Stimulated activated CD8-positive, alpha-beta memory T cell treated with anti-CD3 and anti-CD28 coated beads, Interleukin-12 subunit alpha, Interleukin-12 subunit beta, amount 100 ng/mL, for 4 hours (primary cell): ENCODE measurements around the gene OR2T6.
"Not testable (repeated sequence)": the region's sequence is repeated elsewhere in the genome, so short reads cannot be mapped to it uniquely, and the experiment has no call there.

ENCODE experiments used
- DNase-seq: peaks from one replicate; pipeline ENCODE4 v3.0.0-alpha.2; 2020; ENCODE audit warnings: low read depth

OR2T6 gene

DNA sequence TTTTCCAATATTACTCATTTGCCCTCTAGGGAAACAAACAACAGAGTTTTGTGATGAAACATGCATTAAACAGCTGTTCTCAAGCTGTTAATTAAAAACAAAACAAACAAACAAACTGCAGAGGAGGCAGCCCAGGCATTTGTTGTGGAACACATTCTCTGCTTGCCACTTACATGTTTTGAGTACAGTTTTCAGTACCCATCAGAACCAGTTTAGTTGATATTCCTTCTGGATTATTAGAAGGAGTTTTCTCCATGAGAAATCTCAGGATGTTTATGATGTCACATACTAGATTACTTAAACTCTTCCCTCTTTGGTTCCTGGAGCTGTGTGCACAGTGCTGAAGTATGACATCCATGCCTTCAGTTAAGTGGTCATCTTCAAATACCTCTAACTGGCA, at the start of gene OR2T6:
Gene OR2T6, plus strand, starts transcription at position 301 of the 400 bp plus-strand sequence. CDS start 11,863 bp downstream, outside the sequence.
- DNase-seq: no peak

DNA sequence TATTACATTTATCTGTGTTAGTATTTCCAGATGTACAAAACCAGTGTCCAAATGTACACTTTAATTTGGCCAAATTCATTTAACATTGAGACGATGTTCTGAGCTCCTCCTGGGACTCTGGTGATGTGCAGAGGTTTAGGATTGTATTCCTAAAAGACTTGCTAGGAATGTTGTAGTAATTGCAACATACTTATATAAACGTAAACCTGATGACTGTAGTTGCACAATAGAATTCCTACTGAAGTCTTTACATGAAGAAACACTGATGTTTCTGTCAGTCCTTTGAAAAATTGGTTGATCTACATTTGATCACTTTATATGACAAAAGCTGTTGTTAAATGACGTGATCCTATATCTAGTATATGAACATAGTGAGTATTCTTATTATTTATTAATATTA, 32.1 kb upstream of the OR2T6 start:
- DNase-seq: no peak

- no peak for DNase-seq
Measured at GRCh38 chr1:248348475-248348874, 27.1 kb upstream of the OR2T6 start, which contains the start of gene OR14C36. Gene OR14C36, plus strand, starts transcription at chr1:248348775. Its CDS starts 0 bp downstream, at chr1:248348775.

DNA sequence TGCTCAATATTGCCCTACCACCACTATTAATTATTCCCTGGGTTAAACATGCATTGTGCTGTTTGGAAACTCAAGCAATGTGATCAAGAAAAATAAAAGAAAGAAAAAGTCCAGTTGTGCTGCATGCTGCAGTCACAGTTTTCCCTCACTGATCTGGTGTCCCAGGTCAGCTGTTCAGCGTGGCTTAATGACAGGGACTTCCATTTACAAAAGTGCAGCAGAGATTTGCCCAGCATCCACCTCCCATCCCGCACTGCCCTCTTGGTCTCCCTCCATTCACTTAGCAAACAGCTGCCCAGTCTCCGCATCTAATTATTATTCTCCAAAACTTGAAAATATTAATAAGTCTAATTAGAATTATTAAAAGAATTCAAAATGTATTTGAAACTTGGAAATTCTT, 16.1 kb upstream of the OR2T6 start:
- no peak for DNase-seq

DNA sequence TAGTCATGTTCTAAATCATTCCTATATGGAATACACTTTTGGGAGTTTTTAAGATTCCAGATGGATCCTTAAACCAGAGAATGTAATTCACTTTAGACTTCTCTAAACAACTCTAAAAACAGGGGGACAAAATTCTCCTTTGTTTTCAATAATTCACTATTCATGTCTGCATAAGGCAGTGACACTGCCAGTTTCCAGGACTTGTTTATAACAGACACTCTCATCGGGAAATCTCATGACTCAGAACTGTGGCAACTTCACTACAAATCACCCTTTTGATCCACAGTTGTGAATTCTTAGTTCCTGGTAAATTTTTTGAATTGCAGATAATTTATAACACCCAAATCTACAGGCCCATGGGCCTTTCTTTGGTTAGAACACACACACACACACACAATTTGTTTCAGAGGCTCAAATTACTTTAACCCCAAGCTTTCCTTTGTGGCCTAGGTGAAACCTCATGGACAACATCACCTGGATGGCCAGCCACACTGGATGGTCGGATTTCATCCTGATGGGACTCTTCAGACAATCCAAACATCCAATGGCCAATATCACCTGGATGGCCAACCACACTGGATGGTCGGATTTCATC, 14.3 kb upstream of the OR2T6 start, which contains the start of gene OR2T4:
Gene OR2T4, plus strand, starts transcription at position 545 of the 595 bp plus-strand sequence. Its CDS starts 0 bp downstream, at position 545.
- no peak for DNase-seq

GRCh38 chr1:248366609-248367008, 8.9 kb upstream of the OR2T6 start:
- no peak for DNase-seq

DNA sequence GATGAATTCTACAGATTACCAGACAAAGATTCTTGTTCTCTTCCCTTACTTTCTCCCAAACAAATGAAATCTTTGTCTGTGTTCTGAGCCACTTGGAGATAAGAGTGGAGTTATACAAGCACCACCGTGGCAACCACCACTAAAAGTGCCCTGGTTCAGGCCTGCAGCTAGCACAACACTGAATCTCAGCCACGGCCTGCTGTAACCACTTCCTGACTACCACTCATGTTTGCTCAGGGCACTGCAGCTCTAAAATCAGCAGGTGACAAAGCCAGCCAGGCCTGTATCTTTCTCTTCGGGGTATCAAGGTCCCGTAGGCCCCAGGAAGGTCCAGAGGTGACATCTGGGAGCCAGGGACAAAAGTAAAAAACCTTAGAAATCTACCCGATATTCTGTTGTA, 3.2 kb upstream of the OR2T6 start:
- DNase-seq: no peak

DNA sequence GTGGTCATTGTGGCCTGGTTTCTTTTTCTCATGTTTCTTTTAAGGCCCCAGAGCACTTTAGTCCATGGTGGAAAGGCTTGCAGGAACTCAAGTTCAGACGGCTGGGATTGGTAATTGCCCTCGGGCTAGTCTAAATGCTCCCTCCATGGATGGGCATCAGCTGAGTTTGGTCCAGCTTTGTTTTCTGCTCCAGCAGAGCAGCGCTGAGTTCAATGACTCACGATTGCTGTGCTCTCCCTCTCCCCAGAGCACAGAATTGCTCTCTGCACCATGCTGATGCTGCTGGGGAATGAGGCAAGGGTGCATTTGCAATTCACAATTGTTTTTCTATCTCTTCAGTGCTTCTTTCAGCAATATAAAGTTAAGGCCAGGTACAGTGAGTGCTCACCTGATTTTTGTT, 1.8 kb upstream of the OR2T6 start:
- no peak for DNase-seq

DNA sequence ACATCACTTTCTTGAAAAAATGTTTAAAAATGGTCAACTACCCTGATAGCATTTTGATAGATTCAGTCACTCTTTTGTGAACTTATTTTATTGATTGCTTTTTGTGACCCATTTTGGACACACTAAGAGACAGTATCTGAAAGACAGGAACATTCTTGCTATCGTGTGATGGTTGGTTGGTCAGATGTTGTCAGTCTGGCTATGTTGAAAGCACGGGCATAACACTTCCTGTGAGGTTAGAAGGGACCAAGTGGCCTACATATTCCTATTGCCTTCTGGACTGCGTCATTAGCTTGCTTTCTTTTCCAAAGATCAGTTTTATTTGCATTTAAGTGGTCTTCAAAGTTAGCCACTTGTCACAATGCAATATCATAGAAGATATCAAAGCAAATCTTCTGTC, 1.4 kb downstream of the OR2T6 start:
- no peak for DNase-seq

DNA sequence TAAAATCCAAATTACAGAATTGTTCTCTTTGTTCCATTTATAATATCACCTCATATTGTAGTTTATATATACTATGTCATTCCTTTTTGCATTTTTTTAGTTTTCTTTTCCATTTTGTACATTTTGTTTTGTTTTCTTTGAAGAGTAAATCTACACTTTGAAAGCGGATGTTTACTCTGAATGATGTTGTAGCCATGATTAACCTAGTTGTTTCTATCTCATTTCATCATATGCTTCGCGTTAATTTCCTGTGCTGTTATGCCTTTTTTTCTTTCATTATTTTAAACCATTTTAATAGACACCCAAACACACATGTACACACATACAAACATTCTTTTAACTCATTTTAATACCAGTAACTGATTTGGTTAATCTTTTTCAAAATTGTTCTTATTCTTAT, 5.3 kb downstream of the OR2T6 start:
- no peak for DNase-seq

DNA sequence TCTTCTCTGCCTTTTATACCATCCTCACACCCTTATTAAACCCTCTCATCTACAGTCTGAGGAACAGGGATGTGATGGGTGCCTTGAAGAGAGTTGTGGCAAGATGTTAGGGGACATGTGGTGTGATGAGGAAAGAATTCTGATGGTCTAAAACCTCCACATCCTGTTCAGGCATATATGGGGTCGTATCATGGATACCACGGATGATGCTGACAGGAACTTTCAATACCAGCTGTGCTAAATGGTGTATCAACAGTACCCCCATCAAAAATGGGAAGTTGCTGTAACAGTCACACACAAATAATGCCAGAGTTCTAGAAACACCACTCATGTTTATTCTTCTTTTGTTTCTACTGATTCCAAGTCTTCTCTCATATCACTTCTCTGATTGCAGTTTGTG, 12.9 kb downstream of the OR2T6 start:
- DNase-seq: no peak

- DNase-seq: no peak
Measured at GRCh38 chr1:248393050-248393449, 17.5 kb downstream of the OR2T6 start.

- no peak for DNase-seq
Measured at GRCh38 chr1:248402748-248403147, 27.2 kb downstream of the OR2T6 start, which contains the start of gene OR2T1. Gene OR2T1, plus strand, starts transcription at chr1:248403048. Its CDS starts 3,100 bp downstream, at chr1:248406148.

- DNase-seq: no peak
Measured at GRCh38 chr1:248404024-248404423, 28.5 kb downstream of the OR2T6 start.

- DNase-seq: no peak
Measured at GRCh38 chr1:248406721-248407692, 31.5 kb downstream of the OR2T6 start.

DNA sequence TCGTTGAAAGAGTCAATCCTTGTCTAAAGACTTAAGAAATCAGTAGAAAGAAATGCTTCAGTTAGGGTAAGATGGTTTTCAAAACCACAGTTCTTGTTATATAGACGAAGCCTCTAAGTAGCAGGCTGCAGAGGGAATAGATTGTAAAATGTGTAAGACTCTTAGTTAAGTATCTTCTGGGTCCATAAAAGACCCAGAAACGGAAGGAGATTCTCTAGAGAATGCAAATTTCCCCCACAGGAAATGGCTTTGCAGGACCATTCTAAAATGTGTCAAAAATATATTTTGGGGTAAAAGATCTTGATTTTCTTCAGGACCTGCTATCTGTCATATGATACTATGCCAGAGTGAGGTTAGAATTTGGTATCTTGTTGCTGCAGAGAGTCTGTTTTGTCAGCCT, 40.7 kb downstream of the OR2T6 start:
- no peak for DNase-seq

DNA sequence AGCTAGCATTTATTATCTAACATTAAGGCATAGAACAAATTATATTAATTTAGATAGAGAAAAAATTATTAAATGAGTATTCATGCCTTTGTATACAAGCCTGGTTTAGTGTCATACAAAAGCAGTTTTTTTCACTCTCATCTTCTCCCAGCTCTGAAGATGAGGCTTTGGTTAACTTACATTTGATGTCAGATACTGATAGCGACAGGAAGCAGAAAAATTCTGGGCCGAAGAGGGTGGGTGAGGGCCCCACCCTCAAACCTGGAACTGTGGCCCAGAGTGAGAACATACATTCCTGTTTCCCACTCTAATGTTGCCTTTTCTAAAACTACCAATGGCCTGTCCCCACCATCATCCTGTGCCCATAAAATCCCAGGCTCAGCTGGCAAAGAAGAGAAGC, 42.3 kb downstream of the OR2T6 start:
- no peak for DNase-seq

DNA sequence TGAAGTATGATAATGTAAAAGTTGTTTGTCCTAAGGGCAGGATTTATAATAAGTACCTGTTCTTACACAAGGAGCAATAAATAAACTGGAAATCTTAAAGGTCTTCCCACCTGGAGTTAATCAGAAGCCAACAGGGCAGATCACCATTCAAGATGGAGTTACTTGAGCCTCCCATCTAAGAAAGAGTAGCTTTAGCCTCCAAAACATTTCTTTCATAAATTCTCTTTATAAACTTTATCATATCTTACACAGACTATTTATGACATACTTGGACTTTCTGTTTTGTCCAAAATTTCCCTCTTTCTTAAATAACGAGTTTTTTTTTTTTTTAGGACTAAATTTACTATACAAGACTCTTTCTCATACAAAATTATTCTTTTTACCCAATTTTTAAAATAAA, 45.8 kb downstream of the OR2T6 start:
- DNase-seq: no peak

GRCh38 chr1:248427526-248428191, 52.1 kb downstream of the OR2T6 start:
- DNase-seq: not testable (repeated sequence)

DNA sequence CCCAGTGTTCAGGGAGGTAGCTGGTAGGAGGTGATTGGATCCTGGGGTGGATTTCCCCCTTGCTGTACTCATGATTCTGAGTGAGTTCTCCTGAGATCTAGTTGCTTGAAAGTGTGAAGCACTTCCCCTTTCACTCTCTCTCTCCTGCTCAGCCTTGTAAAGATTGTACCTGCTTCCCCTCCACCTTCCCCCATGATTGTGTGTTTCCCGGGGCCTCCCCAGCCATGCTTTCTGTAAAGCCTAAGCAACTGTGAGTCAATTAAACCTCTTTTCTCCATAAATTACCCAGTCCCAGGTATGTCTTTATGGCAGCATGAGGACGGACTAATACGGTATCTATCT, 52.6 kb downstream of the OR2T6 start:
- not testable (repeated sequence) for DNase-seq

DNA sequence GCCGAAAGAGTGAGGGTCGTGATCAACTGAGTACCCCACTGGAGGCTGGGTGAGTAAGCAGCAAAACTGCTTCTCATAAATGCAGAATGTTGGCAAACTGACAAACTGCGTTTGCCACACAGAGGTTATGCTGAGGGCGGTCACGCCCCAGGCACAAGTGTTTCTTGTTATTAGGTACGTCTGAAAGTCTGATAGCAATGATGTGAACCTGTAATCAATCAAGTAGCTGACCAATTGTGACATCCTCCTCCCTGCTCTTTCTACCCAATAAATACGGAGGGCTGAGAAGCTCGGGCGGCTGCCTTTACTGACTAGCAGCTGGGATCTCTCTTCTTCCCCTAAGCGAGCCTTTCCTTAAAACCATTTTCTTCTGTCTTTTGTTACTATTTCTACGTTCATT, 56.1 kb downstream of the OR2T6 start:
- not testable (repeated sequence) for DNase-seq

GRCh38 chr1:248432201-248432600, 56.7 kb downstream of the OR2T6 start:
- DNase-seq: not testable (repeated sequence)
